HG03097 (cell line): ENCODE measurements around the gene OPCML.

Experiments used
- ATAC-seq: cut with Tn5 transposase; IDR thresholded peaks from one replicate; pipeline ENCODE4 v1.9.1; 2021; ENCODE audit not compliant: unreplicated experiment, low FRiP score

The OPCML gene

DNA sequence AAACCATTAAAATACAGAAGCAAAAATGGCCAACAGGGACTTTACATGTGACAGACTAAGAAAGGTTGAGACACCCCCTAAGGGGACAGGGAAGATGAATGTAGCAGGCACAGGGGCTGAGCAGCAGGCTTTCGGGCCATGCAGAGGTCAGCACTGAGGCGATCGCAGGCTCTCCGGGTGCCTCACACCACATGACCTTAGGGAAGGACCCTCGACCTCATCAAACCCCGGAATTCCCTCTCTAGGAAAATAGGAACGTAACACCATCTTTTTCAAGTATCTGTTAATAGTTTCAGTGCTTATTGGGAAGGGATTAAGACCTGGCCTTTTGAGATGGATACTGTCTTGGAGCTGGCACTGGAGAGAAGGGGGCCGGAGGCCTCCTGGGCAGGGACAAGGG lies 27.4 kb downstream of the OPCML start:
- ATAC-seq: no peak

DNA sequence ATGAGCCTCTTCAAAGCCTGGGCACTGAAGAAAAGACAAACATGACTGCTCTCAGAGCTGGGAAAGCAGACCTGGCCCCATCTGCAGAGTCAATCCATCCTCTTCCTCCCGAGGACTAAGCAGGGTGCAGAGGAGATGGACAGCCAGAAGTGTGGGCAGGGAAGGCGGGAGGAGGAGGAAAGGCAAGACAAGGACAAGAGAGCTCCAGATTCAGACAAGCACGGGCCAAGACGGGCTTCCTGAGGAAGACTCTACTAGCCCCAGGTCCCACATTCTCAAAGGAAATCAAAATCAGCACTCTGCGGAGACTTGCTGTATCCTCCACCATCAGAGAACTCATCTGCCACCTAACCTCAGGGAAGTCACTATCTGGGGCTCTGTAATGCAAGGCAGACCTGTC lies 28.5 kb downstream of the OPCML start:
- ATAC-seq: no peak

DNA sequence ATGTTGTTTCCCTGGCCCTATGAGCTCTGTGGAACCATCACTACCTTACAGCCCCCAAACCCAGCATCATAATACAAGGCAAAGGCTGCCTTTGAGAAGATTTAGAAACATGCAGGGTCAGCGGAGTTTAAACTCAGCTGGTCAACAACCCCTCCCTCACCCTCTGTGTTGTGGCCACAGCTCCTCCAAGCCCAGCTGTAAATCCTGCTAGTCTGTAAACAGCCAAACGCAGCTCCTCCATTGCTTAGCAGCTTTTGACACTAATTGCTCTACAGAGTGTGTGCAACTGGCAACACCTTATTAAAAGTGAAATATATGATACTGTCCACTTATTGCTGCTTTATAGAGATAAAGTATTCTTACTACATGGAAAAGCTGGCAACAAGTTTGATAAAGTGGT lies 29.1 kb downstream of the OPCML start:
- ATAC-seq: no peak

DNA sequence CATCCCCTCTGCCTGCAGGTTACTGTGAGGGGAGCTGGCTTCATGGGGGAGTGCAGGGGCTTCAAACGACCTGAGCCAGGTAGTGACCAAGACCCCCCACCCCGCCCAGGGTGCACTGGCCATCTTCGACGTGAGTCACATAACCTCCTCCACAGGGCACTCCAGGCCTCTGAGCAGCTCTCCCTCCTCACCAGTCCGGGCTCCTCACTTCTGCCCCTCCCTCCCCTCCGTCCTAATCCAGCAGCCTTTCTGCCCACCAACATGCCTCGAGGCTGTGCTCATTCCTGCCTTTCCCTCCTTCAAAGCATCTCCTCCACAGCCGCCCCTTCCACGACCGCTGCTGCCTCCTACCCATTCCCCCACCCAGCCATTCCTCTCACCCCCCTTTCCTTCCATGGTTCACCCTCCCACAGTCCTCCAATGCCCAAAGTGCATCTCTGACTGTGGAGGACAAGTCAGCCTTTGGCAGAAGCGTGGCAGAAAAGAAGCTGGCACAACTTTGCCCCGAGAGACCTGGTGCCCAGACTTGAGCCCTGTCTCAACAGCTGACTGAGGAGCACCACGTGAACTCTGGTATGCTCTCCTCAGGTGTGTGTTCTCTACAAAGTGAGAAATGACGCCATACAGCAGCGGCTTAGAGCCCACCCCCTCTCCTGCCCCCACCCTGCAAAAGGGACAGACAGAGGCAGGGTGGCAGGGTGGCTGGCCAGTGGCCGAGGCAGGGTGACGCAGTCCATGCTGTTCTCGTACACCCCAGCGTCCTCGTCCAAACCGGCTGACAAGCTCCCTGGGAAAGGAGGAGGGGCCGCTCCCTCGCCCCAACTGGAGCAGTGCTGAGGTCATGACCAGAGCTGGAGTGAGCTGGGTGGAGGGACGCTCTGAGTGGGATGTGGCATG lies 30.4 kb downstream of the OPCML start:
- no peak for ATAC-seq

DNA sequence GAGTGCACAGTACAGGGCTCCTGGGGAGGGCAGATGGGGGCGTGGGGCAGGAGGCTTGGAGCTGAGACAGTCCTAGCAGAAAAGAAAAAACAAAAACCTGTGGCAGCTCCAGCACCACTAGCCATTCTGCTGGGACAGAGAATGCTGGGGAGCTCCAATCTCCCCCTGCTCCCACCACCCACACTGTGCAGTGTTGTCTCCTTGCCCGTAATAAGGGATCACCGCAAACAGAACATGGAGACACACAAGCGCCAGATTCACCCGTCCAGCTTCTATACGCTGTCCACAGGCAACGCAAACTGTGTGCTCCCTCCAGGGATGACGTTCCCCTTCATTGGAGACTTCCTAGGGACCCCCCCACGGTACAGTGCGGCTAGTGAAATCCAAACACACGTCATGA lies 31.4 kb downstream of the OPCML start:
- no peak for ATAC-seq

DNA sequence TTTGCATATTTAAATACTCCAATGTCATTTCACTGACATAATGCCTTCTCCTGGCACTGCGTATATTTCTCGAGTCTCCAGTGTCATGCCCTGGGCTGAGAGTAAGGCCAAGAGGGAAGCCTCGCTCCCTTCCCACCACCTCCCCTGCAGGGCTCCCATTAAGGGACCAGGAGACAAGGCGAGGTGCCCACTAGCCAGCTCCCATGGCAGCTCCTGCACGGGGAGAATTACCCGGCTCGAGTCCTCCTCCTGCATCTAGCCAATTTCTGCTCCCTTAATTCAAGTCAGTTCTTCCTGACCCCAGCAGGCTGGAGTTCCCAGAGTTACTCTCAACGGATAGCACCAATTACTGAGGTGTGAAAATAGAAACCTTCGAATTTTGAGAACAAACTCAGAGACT lies 31.9 kb downstream of the OPCML start:
- ATAC-seq: no peak

DNA sequence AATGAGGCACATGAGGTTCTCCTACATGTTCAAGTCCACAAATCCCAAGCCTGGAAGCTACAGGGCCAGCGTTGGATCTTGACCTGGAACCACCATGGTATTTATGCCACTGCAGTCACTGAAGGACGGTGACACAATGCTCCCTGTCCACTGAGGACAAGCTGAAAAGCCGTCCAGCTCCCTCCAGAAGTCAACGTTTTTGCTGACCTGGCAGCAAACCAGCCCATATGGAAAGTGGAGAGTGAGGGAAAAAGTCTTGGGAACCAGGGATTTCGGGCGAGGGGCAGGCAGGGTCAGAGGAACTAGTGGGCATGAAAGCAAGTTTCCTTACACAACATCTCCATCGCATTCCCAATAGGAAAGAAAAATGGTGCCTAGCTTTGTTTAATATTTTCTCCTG lies 33.3 kb downstream of the OPCML start:
- no peak for ATAC-seq

DNA sequence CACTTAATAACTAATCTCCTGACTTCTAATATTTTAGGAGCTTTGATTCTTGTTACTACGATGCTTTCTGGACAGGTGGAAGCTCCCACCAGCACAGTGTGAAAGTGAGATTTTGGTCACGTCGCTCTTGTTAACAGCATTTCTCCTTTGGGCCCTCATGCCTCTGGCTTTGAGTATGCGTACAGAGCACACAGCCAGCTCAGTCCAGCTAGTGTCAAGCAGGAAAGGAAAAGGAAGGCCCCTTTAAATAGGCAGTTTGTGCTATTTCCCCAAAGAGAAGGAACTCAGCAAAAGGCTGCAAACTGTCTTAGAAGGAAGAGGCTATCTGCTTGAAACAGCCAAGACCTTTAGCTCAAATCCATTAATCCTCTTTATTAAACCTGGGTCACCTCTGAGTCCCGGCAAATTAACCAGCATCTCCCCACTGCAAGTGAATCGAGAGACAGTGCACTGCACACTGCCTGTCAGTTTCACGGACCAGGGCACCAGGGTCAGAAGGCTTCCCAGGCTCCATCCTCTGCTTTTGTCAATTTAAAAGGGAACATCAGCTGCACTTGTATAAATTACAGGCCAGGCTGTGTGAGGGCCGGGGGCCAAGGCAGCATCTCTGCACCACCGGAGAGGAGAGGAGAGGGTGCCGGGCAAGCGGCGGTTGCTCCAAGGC lies 34.7 kb downstream of the OPCML start:
- no peak for ATAC-seq

DNA sequence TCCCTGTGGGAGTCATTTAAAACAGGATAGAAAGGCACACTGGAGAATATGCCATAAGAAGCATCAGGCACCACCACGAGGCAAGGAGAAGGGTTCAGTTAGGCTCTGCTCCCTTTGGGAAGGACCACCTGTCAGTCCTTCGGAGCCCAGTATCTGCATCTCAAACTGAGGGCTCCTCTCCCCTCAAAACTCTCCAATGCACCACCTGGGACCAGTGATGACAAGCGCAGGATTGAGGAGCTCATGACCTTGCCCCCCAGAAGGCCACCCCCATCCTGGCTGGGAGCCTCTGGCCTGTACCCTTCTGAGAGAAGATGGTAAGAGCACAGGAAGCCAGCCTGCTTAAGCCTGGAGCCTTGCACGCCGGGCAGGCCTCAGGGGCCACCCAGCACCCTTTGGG lies 39.4 kb downstream of the OPCML start:
- no peak for ATAC-seq

DNA sequence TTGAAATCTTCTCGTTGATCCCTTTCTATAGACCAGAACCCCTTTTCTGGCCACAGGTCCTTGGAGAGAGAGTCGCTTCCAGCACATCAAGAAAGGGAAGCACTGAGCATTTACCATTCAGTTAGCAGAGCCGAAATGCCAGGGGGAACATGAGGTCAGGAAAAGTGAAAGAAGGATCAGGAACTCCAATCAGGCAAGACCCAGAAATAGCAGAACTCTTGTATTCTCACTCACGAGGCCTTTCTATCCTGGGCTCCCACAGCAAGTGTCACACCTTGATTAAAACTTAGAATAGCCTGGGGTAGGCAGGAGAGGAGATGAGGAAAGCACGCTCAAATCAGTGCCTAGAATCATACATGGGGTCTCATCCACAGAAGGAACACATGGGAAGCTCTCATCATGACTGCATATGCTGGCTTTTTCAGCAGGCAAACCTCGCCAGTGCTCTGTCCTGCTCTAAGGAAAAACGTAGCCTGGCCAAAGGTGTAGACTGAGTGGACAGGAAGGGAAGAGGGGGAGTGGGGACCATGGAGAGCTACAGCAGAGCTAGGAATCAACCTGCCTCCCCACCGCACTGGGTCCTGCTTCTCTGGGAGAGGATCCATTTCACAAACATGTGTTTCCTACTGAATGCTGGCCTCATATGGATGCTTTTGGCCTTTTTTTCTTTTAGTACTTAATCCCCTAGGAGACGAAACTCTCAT lies 40.5 kb downstream of the OPCML start:
- no peak for ATAC-seq

DNA sequence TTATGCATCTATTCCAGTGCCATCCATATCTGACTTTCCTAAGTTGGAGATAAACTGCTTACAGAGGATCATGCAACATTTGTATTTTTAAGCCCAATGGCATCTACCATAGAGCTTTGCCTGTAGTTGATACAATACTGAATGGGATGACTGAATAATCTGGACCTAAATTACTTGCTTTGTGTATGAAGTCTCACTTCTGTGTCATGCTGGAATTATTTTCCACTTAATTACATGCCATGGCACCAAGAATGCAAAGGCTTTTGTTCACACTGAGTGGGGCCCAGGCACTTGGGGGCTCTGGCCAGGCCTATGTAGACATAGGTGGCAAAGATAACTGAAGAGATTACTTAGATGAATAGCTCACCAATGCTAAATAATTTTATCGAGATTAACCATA lies 51.6 kb downstream of the OPCML start:
- no peak for ATAC-seq

DNA sequence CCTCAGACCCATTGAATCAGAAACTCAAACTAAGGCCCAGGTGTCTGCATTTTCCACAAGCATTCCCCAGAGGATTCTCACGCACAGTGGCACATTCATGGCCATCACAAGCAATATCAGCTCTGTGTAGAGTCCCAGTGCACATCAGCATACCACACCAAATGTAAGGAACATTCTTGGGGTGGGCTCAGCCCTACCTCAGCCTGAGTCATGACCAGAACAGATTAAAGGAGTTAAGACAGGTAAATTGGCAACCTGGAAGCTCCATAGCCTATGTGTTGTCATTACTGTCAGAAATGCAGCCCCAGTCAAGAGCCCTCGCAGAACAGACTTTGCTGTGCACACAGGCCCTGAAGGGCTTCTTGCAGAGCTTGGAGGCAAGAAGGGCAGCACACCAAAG lies 53.1 kb downstream of the OPCML start:
- ATAC-seq: no peak

DNA sequence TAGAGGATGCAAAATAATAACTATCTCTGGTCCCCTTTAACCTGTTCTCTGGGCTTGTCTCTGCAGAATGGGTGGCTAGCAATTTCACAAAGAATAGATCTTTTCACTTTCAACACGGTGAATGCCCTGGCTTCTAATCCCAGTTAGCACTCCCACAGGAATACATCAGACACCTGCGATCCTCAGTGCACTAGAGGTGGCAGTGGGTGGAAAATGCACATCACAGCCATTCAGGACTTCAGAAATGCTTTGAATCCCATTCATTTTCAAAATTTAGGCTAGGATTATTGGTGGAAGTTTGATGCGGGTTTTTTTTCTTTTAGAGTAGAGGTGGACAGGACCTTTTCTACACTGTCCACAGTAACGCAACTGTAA lies 55.1 kb downstream of the OPCML start:
- no peak for ATAC-seq

DNA sequence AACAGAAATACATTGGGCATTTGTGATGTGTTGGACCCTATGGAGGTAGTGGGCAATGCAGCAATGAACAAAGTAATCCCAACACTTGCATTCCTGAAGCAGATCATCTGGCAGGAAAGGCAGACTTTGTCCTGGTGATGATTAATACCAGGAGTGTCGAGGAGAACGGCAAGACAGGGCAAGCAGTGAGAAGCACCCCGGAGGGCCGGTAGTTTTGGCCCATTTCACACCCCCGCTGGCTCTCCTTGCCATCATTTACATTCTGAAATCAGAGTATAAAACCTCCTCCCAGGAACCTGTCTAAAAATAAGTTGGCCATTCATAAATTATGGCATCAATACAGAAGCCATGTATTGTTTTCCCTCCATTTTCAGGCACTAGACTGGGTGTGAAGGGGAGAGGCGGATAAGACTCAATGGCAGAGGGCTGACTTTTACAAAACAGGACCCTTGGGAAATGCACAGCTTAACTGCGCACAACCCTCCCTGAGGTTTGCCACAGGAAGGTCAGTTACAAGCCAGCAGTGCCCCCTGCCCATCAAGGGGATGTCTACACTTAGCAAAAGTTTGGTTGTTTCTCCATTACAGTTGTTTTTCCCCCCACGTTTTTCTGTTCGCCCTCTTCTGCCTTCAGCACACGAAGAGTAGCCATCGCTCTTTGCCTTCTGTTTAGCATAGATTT lies 55.6 kb downstream of the OPCML start:
- no peak for ATAC-seq

DNA sequence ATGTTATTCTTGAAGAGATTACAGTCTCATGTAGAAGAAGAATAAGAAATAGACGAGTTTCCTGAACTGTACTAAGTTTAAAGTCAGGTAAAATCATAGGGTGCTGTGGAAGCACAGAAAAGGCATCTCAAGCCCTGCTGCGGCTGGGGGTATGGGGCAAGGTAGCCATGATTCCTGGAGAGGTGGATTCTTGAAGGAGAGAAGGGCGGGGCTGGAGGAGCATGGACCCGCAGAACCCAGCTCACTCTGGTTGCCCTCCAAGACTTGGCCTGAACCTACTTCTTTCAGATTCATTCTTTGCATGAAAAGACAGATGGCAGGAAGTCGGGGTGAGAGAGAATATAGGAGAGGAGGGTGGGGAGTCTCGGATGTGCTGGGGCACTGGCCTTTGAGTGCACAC lies 57.8 kb downstream of the OPCML start:
- no peak for ATAC-seq

DNA sequence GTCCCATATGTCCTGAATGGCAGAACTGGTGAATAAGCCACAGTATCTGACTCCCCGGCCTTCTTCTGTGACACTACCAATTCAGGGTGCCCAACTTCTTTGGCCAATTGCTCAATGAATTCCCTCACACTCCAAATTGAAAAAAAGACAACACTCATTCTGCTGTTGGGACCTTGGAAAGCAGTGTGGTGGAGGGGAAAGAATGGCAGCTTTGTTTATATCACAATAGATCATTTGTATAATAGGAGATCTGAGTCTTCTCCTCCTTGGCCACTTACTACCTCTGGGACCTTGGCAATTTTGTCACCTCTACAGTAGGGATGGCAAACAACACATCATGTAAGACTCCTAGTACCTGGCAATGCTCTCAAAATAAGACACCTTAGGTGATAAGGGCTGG lies 64.6 kb downstream of the OPCML start:
- no peak for ATAC-seq

DNA sequence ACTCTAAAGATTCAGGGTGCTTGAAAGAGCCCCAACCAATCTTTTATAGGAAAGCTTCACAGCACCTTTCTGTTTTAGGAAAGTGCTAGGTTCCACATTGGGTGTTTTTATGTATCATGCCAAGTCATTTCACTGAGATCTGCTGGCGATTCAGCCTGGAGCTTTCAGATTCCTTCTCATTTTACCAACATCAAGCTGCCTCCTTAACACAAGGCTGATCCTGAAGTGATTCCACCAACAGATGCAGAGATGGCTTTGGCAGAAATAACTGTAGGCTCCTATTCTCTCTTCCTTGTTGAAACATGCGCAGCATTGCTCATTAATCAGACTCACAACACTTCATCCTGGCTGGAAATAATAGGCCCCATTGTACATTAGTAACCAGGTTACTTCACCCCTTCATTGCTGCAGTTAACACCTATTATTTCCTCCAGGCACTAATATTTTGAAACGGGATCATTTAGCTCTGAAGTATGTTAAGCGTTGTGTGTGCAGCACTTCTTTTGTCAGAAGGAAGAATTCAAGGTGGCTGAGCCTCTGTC lies 89.0 kb downstream of the OPCML start:
- no peak for ATAC-seq

DNA sequence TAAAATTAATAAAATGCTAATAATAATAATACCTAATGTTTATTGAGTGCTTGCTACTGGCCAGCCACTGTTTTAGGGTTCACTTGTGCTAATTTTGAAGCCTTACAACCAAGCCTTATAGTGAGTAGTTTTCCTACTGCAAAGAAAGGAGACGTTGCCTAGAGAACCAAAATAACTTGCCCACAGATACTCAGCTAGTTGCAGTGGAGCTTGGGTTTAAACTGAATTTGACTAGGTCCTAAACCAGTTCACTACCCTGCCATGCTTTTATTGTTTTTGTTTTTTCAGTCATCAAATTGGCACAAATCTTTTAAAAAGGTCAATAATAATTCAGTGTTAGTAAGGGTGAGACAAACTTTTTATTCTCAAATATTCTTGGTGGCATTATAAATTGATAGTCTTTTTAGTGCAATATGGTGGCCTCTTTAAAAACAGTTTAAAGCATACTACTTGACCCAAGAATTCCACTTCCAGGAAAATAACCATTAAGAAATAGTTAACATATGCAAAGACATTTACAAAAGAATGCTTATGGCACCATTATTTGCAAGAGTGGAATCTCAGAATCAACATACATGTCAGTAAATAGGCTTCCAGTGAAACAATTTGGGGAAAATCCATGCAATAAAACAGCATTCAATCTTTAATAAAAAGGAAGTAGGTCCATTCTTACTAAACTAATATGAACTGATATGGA lies 90.2 kb downstream of the OPCML start:
- ATAC-seq: no peak

DNA sequence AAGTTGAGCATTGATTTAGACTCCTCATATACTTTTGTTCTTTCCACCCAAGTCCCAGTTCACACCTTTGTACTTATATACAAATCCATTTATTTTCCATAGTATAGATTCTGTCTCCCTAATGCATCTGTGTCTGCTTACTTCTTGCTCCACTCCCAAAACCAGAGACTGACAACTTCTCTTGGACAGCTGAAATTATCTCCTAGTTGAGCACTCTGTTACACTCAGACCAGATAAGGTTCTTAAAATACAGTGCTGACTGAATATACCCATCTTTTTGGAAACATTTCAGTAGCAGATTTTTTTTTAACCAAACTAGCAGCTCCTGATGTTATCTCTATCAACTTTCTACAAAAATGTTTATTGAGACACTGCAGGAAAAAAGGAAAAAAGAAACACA lies 106.3 kb downstream of the OPCML start:
- no peak for ATAC-seq

DNA sequence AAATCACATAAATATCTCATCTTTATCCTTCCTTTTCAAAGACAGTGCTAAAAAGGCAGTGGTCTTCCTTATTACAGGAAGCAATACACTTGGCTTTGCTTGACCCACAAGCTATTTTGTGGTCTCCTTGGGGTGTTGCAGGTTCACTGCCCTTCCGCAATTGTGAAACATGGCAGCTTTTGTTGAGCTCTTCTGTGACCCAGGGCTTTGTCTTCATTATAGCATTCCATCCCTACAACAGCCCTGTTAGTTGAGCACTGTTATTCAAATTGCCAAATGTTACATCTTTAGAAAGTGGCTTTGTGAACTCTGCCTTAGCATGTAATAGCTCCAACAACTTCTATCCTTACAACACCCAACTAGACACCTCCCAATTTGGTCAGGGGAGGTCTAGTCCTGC lies 107.1 kb downstream of the OPCML start:
- ATAC-seq: no peak
